Measurements from ENCODE around the gene CGN. TPM values are rescaled to one million over a fixed set of nuclear protein-coding genes. Genes with fewer than 3 reads are reported as not detected.

The CGN gene
- total and polyA plus RNA-seq, 5 experiments from 2014 or later, result 0.08 to 2.7 (median 1.3) TPM

DNA sequence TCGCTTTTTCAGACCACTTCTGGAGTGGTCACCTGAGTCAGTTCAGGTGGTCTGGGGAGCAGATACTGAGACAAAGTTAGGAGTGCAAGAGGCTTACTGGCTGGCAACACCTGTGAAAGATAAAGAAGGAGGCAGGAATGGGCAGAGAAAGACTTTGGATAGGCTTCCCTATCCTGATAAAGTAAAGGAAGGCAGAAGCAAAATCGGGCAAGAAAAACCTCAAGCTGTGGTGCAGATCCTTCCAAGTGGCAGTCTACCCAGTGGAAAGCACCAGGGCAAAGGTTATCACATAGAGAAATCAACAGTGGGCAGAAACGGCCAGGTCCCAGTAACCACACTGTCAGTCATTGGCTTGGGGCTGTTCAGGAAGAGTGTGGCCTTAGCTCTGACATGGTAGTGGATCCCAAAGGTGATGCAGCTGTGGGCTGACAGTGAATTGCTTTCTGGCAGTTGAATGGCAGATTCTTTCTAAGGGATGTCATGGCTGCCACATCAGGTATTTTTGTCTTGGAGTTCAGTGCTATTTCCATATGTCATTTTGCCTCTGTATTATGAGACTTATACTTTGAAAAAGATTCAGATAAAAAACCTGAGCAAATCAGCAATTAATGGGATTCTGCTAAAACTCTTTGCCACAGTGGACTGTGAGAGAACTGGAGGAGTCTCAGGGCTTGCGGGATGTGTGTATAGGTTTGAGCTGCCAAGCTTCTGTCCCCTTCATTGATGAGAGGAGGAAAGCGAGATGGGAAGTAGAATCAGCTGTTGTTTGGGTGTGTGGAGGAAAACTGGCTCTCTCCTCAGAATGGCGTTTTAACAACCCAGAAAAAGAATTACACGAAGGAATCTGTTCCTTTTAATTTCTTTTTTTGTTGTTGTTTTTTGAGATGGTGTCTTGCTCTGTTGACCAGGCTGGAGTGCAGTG is 8.1 kb upstream of the CGN start:
- no peak for DNase-seq

DNA sequence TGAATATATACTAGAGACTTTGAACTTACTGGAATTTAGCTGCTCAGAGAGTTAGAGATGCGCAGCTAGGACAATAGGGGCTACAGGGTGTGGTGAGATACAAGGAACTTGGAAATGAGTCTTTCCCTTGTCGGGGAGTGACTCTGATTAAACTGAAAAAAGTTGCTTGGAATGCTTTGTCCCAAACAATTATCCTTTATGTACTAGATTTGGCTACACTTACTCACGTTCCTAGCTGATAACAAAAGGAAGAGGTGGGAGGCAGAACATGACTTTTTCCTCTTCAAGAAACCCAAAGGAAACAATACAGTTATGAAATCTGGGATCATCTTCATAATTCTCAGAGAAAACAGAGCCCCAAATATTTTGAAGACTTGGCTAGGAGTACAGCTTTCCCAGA is 6.9 kb upstream of the CGN start:
- peaks cover 0 to 4% (median under 1%) of the 10 kb centered on the region in 4 donors for H3K4me1 Mint-ChIP-seq
- DNase-seq (no peak), ATAC-seq (no peak)
- POLR2A ChIA-PET, result no interaction called here
- no peak overlapping the region for H3K27ac Mint-ChIP-seq
- no peak overlapping the region for H3K4me3 Mint-ChIP-seq
- H3K36me3 Mint-ChIP-seq, result no peaks in the 10 kb centered on the region
- no peaks in the 10 kb centered on the region for H3K27me3 Mint-ChIP-seq
- H3K9me3 Mint-ChIP-seq, result no peaks in the 10 kb centered on the region

More for the DNA sequence above, 8.1 kb upstream of the CGN start:
- ATAC-seq, result no peak
- Mint-ChIP-seq H3K9me3 (no peaks in the 10 kb centered on the region), H3K36me3 (no peaks in the 10 kb centered on the region), H3K4me1 (peaks cover 0 to 4% (median under 1%) of the 10 kb centered on the region in 4 donors), H3K4me3 (peak overlapping the region in 1 of 10 donors; percentile 38), H3K27me3 (no peaks in the 10 kb centered on the region), H3K27ac (no peak overlapping the region)
- POLR2A ChIA-PET, result no interaction called here

DNA sequence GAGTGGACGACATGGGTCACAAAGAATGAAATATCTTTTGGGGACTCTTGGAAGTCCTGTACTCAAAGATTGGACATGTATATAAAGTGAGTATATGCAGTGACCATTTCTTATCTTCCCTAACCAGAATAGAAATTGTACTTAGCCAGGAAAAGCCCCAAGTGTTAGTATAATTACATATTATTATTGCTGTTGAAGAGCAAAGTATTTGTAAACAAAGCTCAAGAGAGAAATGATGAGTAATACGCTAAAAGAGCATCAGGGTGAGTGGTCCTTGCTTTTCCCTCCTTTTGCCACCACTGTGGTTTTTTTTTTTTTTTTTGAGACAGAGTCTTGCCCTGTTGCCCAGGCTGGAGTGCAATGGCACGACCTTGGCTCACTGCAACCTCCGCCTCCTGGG is 6.4 kb upstream of the CGN start:
- no peak overlapping the region for H3K27ac Mint-ChIP-seq
- H3K36me3 Mint-ChIP-seq, result no peaks in the 10 kb centered on the region
- H3K4me3 Mint-ChIP-seq, result no peak overlapping the region
- ATAC-seq, result no peak
- no peaks in the 10 kb centered on the region for H3K27me3 Mint-ChIP-seq
- no peak for DNase-seq
- H3K4me1 Mint-ChIP-seq, result peaks cover 0 to 4% (median under 1%) of the 10 kb centered on the region in 4 donors
- no peaks in the 10 kb centered on the region for H3K9me3 Mint-ChIP-seq
- POLR2A ChIA-PET, result interaction anchor here (0.6 kb wide), 1 partner anchor 10 kb away, joined by 3 read pairs; no protein-coding TSS in a partner anchor

DNA sequence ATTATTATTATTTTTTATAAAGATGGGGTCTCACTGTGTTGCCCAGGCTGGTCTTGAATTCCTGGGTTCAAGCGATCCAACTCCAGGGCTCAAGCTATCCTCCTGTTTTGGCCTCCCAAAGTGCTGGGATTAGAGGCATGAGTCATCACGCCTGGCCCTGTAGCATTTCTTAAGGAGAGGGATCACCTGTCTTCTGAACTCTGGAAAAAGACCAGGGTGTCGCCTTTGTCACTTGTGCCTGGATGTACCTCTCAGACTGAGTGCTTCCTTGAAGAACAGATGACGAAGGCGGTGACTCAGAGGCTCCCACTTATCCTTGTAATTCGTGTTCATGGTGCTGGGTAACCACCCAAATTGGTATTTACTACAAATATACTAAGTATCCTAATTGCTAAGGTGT is 2.4 kb upstream of the CGN start:
- H3K4me3 Mint-ChIP-seq, result peak overlapping the region in 3 of 10 donors; percentile 22 to 56 (median 54)
- POLR2A ChIA-PET, result no interaction called here
- H3K9me3 Mint-ChIP-seq, result no peaks in the 10 kb centered on the region
- no peaks in the 10 kb centered on the region for H3K27me3 Mint-ChIP-seq
- no peak for DNase-seq
- H3K27ac Mint-ChIP-seq, result no peak overlapping the region
- no peaks in the 10 kb centered on the region for H3K36me3 Mint-ChIP-seq
- peaks cover 7 to 26% (median 18%) of the 10 kb centered on the region in 4 donors for H3K4me1 Mint-ChIP-seq
- ATAC-seq, result no peak

DNA sequence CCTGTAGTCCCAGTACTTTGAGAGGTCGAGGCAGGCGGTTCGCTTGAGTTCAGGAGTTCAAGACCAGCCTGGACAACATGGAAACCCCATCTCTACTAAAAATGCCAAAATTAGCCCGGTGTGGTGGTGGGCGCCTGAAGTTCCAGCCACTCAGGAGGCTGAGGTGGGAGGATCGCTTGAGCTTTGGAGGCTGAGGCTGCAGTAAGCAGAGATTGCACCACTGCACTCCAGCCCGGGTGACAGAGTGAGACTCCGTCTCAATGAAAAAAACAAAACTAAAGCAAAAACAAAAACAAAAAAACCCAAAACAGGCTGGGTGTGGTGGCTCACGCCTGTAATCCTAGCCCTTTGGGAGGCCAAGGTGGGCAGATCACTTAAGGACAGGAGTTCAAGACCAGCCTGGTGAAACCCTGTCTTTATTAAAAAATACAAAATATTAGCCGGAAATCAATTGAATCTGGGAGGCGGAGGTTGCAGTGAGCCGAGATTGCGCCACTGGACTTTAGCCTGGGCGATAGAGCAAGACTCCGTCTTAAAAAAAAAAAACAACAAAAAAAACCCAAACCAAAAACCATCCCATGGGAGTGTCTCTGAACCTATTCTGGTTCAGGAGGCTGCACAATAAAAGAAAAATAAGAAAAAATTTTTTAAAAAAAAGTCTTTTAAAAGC is 1.7 kb upstream of the CGN start:
- no peaks in the 10 kb centered on the region for H3K27me3 Mint-ChIP-seq
- H3K27ac Mint-ChIP-seq, result peak overlapping the region in 1 of 10 donors; percentile 33

DNA sequence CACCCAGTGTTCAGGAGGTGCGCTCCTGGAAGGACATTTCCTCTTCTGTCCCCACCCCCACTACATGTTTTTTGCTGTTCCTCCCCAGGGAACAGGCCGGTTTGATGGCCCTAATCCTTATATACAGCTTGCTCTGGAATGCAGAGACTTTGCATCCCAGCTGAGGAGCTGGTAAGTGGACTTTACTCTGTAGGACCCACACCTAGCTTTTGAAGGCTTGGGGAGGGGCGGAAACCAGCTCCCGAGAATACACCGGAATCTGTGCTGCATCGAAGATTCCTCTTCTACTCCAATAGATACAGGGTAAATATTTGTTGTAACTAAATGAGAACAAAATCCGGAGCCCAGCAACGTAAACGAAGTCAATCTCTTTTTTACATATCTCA is 1.2 kb upstream of the CGN start:
- DNase-seq (no peak), ATAC-seq (no peak)
- Mint-ChIP-seq H3K27me3 (no peaks in the 10 kb centered on the region), H3K4me1 (peaks cover 7 to 31% (median 22%) of the 10 kb centered on the region in 4 donors), H3K9me3 (no peaks in the 10 kb centered on the region), H3K36me3 (no peaks in the 10 kb centered on the region), H3K4me3 (peak overlapping the region; percentile 88 to 98 (median 94)), H3K27ac (peak overlapping the region in 8 of 10 donors; percentile 25 to 94 (median 84))
- POLR2A ChIA-PET, result interaction anchor here (0.5 to 1.8 kb wide), 2 partner anchors 32 to 115 kb away, joined by 5 read pairs; no protein-coding TSS in a partner anchor

More for the DNA sequence above, 1.7 kb upstream of the CGN start:
- H3K36me3 Mint-ChIP-seq, result no peaks in the 10 kb centered on the region
- no peaks in the 10 kb centered on the region for H3K9me3 Mint-ChIP-seq
- ATAC-seq (no peak), DNase-seq (no peak)
- H3K4me3 Mint-ChIP-seq, result peak overlapping the region in 5 of 10 donors; percentile 14 to 89 (median 29)
- POLR2A ChIA-PET, result interaction anchor here (1.8 kb wide), 1 partner anchor 32 kb away, joined by 5 read pairs; no protein-coding TSS in a partner anchor
- peaks cover 7 to 31% (median 22%) of the 10 kb centered on the region in 4 donors for H3K4me1 Mint-ChIP-seq

DNA sequence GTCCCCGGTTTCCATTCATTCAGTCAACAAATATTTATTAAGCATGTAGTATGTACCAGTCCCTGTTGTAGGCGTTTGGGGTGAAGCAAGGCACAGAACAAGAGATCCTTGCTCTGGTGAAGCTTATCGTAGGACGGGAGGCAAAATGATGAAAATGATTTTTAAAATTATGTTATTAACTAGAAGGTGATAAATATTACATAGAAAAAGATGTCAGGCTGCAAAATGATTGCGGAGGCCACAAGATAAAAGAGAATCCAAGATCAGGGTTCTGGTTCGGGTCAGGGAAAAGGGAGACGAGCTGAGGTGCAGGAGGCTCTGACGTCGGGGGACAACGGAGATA is 602 bp upstream of the CGN start:
- Mint-ChIP-seq H3K4me1 (peaks cover 7 to 31% (median 22%) of the 10 kb centered on the region in 4 donors), H3K9me3 (no peaks in the 10 kb centered on the region), H3K27ac (peak overlapping the region in 9 of 10 donors; percentile 83 to 95 (median 92)), H3K27me3 (no peaks in the 10 kb centered on the region), H3K36me3 (no peaks in the 10 kb centered on the region), H3K4me3 (peak overlapping the region; percentile 88 to 98 (median 94))
- POLR2A ChIA-PET, result interaction anchor here (0.5 to 1.8 kb wide), 4 partner anchors 31 to 116 kb away, joined by 4 to 12 read pairs (median 5); partner anchors contain the start of gene PSMB4
- no peak for DNase-seq
- peak in 1 of 2 donors; percentile 2 for ATAC-seq

DNA sequence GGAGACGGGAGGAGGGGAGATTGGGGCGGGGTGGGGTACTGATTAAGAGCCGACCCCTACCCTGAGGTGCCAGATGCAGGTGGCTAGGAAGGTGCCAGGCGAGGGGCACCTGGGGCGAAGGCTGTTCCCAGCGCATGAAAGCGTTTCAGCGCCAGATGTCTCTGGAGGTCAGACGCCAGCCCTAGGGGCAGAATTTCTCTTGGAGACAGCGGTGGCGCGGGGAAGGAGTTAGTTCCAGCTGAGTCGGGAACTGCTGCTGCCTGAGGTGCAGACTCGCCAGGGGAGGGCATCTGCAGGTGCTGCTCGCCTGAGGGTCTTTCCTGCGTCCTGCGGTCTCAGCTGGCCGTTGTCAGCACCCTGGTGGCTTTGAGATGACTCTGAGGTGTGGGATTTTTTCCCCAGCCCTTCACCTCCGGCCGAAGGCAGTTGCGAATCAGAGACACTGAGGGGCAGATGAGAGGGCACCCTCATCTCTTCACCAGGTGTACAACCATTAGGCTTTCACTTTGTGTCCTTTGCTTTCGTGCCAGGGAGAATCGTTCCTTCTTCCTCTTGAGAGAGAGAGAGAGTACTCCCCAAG is 539 bp downstream of the CGN start:
- peak in 9 of 10 donors; percentile 12 to 64 (median 26) for DNase-seq
- peak; percentile 29 to 31 for ATAC-seq
- peak overlapping the region; percentile 85 to 98 (median 90) for H3K4me3 Mint-ChIP-seq
- H3K36me3 Mint-ChIP-seq, result no peaks in the 10 kb centered on the region
- POLR2A ChIA-PET, result interaction anchor here (0.6 to 1.5 kb wide), 5 partner anchors 40 to 400 kb away, joined by 3 to 12 read pairs (median 7); partner anchors contain the start of genes POGZ and PSMB4
- no peaks in the 10 kb centered on the region for H3K27me3 Mint-ChIP-seq
- no peaks in the 10 kb centered on the region for H3K9me3 Mint-ChIP-seq
- H3K27ac Mint-ChIP-seq, result peak overlapping the region in 7 of 10 donors; percentile 19 to 81 (median 62)
- H3K4me1 Mint-ChIP-seq, result peaks cover 7 to 31% (median 22%) of the 10 kb centered on the region in 4 donors

DNA sequence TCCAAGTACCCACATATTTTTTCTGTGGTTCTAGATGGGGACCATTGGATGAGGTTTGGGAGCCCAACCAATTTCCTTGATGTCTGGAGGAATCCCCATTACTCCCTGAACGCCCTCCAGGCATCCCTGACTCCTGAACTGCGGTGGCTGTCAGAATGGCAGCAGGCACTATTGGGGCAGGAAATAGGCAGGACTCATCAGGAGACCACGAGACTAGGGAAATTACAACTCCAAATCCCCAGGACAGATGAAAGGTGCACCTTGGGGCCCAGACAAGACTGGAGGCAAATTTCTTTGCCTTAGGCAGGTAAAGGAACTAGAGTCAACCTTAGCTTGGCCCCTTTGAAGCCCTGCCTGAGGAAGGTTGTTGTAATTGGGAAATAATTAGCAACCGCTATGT is 1.1 kb downstream of the CGN start:
- Mint-ChIP-seq H3K36me3 (no peaks in the 10 kb centered on the region), H3K4me1 (peaks cover 5 to 31% (median 20%) of the 10 kb centered on the region in 4 donors), H3K27ac (peak overlapping the region in 1 of 10 donors; percentile 50), H3K4me3 (peak overlapping the region; percentile 58 to 98 (median 88)), H3K27me3 (no peaks in the 10 kb centered on the region), H3K9me3 (no peaks in the 10 kb centered on the region)
- POLR2A ChIA-PET, result no interaction called here
- DNase-seq (peak in 1 of 10 donors; percentile 2), ATAC-seq (no peak)

DNA sequence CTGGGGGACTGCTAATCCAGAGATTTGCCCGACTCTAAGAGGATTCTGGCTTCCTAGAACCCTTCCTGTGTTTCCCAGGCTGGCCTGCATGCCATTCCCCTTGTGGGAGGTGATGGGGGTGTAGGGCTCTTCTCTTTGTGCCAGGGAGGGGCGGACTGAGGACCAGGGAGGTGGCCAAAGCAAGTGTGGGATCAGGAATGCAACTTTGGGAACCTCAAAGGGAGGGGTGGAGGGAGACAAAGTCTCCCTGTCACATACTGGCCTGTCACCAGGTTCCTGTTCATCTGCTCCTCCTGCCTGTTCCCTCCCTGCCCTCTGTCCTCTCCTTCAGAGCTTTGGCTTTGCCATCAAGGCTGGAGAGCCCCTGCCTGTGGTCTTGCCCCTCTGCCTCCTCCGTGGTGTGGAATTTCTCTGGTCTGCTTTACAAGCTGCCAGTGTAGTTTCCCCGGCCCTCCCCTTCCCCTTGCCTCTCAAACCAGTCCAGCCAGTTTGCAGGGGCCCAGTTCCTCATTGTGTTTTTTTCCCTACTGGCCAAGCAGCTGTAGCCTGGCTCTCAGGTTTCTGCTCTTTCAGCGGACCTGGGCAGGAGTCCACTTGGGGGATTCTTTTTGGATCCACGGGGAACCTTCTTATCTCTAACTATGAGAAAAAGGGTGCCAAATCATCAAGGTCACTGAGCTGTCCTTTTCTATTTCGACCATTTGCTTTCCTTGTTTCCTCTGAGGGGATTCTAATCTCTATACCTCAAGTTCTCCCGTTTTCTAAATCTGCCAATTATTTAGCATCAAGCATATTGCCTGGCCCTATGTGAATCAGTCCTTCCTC is 1.8 kb downstream of the CGN start:
- no peak for DNase-seq
- no peak for ATAC-seq
- Mint-ChIP-seq H3K27ac (peak overlapping the region in 4 of 10 donors; percentile 24 to 79 (median 49)), H3K27me3 (no peaks in the 10 kb centered on the region), H3K4me3 (peak overlapping the region in 9 of 10 donors; percentile 3 to 89 (median 34)), H3K36me3 (no peaks in the 10 kb centered on the region), H3K4me1 (peaks cover 5 to 31% (median 20%) of the 10 kb centered on the region in 4 donors), H3K9me3 (no peaks in the 10 kb centered on the region)
- POLR2A ChIA-PET, result no interaction called here

DNA sequence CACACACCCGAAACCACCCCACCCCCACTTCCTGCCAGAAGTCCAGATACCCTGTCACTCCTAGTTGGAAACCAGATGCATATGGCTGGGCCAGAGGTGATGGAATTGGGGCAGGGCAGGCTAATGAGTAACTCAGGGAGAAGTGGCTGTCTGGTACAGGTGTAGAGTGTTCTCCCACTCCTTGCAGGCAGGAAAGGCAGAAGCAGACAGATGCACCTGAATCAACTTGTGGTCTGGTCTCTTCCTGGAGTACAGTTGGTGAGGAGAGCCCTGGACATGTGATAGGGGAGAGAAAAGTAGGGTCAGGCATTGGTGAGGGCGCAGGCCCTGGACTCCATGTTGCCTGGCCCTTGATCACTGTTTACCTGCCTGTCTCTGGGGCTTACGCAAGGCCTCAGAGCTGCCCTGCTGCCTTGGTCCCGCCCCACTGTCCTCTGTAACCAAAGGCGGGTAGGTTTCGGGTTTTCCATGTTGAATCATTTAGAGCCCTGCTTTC is 2.5 kb downstream of the CGN start:
- Mint-ChIP-seq H3K4me1 (peaks cover 5 to 31% (median 20%) of the 10 kb centered on the region in 4 donors), H3K9me3 (no peaks in the 10 kb centered on the region), H3K36me3 (no peaks in the 10 kb centered on the region), H3K27me3 (no peaks in the 10 kb centered on the region), H3K27ac (peak overlapping the region in 6 of 10 donors; percentile 32 to 79 (median 46)), H3K4me3 (peak overlapping the region in 6 of 10 donors; percentile 3 to 74 (median 46))
- DNase-seq (no peak), ATAC-seq (no peak)
- POLR2A ChIA-PET, result no interaction called here

All from naive thymus-derived CD8-positive, alpha-beta T cell (primary cell).